ENCODE data around the gene SPATS2.

The SPATS2 gene

DNA sequence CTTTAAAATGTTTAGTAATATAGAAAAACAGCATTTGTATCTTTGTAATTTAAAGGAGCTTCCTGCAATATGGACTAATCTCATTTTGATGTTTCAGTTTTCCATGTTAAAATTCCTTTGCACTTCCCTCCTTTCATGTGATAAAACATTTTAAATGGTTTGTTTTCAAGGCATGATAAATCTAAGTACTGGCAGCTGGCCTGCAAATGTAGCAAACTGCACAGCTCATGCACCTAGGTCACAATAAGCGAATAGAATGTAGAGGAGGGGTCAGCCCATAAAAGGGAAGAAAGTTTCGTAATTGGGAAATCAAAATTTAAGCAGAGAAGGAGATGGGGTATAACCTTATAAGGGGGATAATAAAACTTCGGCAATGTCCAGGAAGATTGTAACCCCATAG lies 91.6 kb downstream of the SPATS2 start:
- H3K27me3 ChIP-seq (ENCODE audit: control insufficient read depth, insufficient read depth, low read length) = no peaks in the 10 kb centered on the region
- H3K4me1 ChIP-seq (ENCODE audit: control insufficient read depth, insufficient read depth, low read length) = no peaks in the 10 kb centered on the region
- no peak overlapping the region for H3K9ac ChIP-seq (ENCODE audit: low read depth, low read length)
- H3K9me3 ChIP-seq (ENCODE audit: control insufficient read depth, insufficient read depth, low read length) = no peaks in the 10 kb centered on the region
- no peaks in the 10 kb centered on the region for H3K36me3 ChIP-seq (ENCODE audit: control insufficient read depth, insufficient read depth, low read length)
- no peak overlapping the region for H3K4me3 ChIP-seq (ENCODE audit: low read depth, low read length)

DNA sequence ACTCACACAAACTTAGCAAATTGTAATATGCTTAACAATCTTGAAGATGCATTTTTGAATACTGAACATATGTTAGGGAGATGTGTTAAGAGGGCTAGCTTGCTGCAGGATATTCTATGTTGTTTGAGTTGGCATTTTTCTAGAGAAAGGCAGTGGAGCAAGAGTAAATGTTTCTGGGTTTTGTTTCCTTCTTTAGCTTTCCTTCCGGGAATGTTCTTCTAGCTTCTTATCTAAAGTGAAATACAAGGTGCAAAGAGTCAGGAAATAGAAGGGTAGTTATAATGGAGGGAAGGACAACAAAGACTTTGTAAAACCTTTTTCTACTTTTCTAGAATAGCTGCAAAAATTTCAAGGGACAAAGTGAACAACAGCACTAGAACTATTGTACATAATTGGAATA lies 94.0 kb downstream of the SPATS2 start:
- Histone ChIP-seq H3K36me3 (ENCODE audit: control insufficient read depth, insufficient read depth, low read length) (no peaks in the 10 kb centered on the region), H3K4me3 (ENCODE audit: low read depth, low read length) (no peak overlapping the region), H3K27me3 (ENCODE audit: control insufficient read depth, insufficient read depth, low read length) (no peaks in the 10 kb centered on the region), H3K9ac (ENCODE audit: low read depth, low read length) (no peak overlapping the region), H3K9me3 (ENCODE audit: control insufficient read depth, insufficient read depth, low read length) (no peaks in the 10 kb centered on the region), H3K4me1 (ENCODE audit: control insufficient read depth, insufficient read depth, low read length) (no peaks in the 10 kb centered on the region)

DNA sequence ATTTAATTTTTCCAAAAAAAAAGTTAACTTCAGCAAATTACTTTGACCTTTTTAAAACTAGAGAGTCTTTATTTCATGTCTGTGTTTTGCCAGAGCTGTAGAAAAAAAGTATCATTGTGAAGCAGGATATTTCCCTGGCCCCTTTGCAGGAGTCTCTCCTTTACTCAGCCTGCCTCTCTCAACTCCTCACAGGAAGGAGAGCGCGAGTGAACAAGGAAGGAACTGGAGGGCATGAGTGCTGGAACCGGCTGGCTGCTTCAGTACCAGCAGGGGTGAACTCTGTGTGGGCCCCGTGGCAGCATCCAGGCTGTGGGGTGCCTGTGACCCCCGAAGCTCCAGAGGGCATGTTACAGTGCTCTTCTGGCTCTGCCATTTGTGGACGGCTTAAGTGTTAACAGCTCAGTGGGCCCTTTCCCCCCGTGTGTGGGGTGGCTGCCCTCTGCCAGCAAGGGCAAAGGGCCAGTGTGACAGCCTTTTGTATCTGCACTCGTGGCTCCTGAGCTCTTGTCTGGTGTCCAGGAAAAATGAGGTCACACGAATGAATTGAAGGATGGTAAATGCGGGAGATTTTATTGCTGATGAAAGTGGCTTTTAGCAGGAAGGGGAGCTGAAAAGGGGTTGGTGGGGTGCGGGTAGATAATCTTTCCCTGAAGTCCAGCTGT lies 95.0 kb downstream of the SPATS2 start:
- Histone ChIP-seq H3K27me3 (ENCODE audit: control insufficient read depth, insufficient read depth, low read length) (no peaks in the 10 kb centered on the region), H3K36me3 (ENCODE audit: control insufficient read depth, insufficient read depth, low read length) (no peaks in the 10 kb centered on the region), H3K9me3 (ENCODE audit: control insufficient read depth, insufficient read depth, low read length) (no peaks in the 10 kb centered on the region), H3K9ac (ENCODE audit: low read depth, low read length) (no peak overlapping the region), H3K4me3 (ENCODE audit: low read depth, low read length) (no peak overlapping the region), H3K4me1 (ENCODE audit: control insufficient read depth, insufficient read depth, low read length) (no peaks in the 10 kb centered on the region)

DNA sequence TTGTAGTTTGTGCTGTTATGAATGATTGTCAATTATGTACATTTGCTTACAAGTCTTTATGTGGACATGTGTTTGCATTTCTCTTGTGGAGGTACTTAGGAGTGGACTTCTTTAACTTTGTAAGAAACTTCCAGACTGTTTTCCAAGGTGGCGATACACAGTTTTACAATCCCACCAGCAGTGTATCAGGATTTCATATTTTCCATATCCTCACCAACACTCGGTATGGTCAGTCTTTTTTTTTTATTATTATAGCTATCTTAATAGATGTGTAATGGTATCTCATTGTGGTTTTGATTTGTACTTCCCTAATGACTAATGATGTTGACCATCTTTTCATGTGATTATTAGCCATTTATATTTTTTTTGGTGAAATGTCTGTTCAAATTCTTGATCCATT lies 97.9 kb downstream of the SPATS2 start:
- H3K27me3 ChIP-seq (ENCODE audit: control insufficient read depth, insufficient read depth, low read length) = no peaks in the 10 kb centered on the region
- H3K9me3 ChIP-seq (ENCODE audit: control insufficient read depth, insufficient read depth, low read length) = no peaks in the 10 kb centered on the region
- no peaks in the 10 kb centered on the region for H3K36me3 ChIP-seq (ENCODE audit: control insufficient read depth, insufficient read depth, low read length)
- no peak overlapping the region for H3K4me3 ChIP-seq (ENCODE audit: low read depth, low read length)
- no peak overlapping the region for H3K9ac ChIP-seq (ENCODE audit: low read depth, low read length)
- no peaks in the 10 kb centered on the region for H3K4me1 ChIP-seq (ENCODE audit: control insufficient read depth, insufficient read depth, low read length)

DNA sequence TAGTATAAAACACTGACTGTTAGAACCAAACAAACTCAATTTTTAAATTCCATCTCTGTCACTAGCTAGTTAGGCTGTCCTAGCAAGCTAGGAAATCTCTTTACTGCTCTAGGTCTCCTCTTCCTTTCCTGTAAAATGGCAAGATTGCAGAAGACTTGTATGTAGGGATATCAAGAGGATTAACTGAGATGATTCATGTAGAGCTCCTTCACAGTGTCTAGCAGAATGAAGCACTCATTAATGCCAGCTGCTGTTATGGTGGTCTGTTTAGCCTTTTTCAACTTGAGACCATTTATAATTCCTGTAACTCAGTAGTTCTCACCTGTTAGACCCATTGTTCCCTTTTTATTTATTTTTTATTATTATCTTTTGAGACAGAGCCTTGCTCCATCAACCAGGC lies 103.7 kb downstream of the SPATS2 start:
- no peak overlapping the region for H3K4me3 ChIP-seq (ENCODE audit: low read depth, low read length)
- H3K27me3 ChIP-seq (ENCODE audit: control insufficient read depth, insufficient read depth, low read length) = no peaks in the 10 kb centered on the region
- H3K4me1 ChIP-seq (ENCODE audit: control insufficient read depth, insufficient read depth, low read length) = no peaks in the 10 kb centered on the region
- no peaks in the 10 kb centered on the region for H3K9me3 ChIP-seq (ENCODE audit: control insufficient read depth, insufficient read depth, low read length)
- H3K9ac ChIP-seq (ENCODE audit: low read depth, low read length) = no peak overlapping the region
- no peaks in the 10 kb centered on the region for H3K36me3 ChIP-seq (ENCODE audit: control insufficient read depth, insufficient read depth, low read length)

DNA sequence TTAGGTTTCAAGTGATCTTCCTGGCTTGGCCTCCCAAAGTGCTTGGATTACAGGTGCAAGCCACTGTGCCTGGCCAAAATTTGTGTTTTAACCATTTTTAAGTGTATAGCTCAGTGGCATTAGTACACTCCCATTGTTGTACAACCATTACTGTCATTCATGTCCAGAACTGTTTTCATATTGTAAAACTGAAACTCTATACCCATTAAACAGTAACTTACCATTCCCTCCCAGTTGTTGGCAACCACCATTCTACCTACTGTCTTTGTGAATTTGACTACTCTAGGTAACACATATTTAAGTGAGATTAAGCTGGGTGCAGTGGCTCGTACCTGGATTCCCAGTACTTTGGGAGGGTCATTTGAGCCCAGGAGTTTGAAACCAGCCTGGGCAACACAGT lies 104.3 kb downstream of the SPATS2 start:
- H3K9me3 ChIP-seq (ENCODE audit: control insufficient read depth, insufficient read depth, low read length) = no peaks in the 10 kb centered on the region
- no peak overlapping the region for H3K4me3 ChIP-seq (ENCODE audit: low read depth, low read length)
- H3K27me3 ChIP-seq (ENCODE audit: control insufficient read depth, insufficient read depth, low read length) = no peaks in the 10 kb centered on the region
- H3K4me1 ChIP-seq (ENCODE audit: control insufficient read depth, insufficient read depth, low read length) = no peaks in the 10 kb centered on the region
- H3K36me3 ChIP-seq (ENCODE audit: control insufficient read depth, insufficient read depth, low read length) = no peaks in the 10 kb centered on the region
- no peak overlapping the region for H3K9ac ChIP-seq (ENCODE audit: low read depth, low read length)

DNA sequence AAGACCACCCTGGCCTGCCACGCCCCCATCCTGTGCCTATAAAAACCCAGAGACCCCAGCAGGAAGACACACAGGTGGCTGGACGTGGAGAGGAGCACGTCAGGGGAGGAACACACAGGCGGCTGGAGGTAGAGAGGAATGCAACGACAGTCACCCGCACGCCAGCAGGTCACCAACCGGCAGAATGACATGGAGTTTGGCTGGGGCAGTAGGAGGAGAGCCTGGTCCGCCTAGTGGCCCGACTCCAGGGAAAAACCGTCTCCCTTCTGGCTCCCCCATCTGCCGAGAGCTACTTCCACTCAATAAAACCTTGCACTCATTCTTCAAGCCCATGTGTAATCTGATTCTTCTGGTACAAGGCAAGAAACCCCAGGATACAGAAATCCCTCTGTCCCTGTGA lies 108.8 kb downstream of the SPATS2 start:
- H3K9me3 ChIP-seq (ENCODE audit: control insufficient read depth, insufficient read depth, low read length) = no peaks in the 10 kb centered on the region
- H3K36me3 ChIP-seq (ENCODE audit: control insufficient read depth, insufficient read depth, low read length) = no peaks in the 10 kb centered on the region
- H3K9ac ChIP-seq (ENCODE audit: low read depth, low read length) = no peak overlapping the region
- no peak overlapping the region for H3K4me3 ChIP-seq (ENCODE audit: low read depth, low read length)
- no peaks in the 10 kb centered on the region for H3K27me3 ChIP-seq (ENCODE audit: control insufficient read depth, insufficient read depth, low read length)
- H3K4me1 ChIP-seq (ENCODE audit: control insufficient read depth, insufficient read depth, low read length) = no peaks in the 10 kb centered on the region

DNA sequence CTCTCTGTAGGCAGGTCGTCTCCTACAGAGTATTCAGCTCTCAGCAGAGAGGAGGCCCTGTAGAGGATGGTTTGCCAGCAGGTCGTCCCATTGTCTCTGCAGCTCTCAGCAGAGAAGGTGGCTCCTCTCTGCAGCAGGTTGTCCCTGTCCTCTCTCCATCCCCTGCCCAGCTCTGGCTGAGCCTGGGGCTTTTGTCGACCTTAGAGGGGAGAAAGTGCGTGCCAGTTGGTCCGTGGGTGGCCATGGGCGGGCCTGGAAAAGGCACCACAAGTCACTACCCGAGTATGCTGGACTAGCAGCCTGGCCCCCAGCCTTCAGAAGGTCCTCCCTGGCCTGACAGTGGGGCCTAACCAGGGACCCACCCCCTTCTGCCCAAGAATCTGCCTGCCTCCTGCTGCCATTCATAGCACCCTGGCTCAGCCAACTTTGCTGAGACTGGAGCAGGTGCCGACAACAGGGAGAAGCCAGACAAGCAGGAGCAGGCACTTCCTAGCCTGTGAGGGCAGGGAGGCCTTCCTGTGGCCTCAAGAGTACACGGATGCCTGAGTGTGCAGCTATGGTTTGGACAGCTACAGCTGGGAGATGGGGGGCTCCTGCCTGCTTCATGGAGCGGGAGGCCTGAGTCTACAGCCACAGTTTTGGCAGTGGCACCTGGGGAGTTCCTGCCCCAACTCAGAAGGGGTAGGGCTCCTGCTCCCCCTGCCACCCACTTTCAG lies 111.8 kb downstream of the SPATS2 start:
- no peak overlapping the region for H3K9ac ChIP-seq (ENCODE audit: low read depth, low read length)
- no peak overlapping the region for H3K4me3 ChIP-seq (ENCODE audit: low read depth, low read length)
- no peaks in the 10 kb centered on the region for H3K9me3 ChIP-seq (ENCODE audit: control insufficient read depth, insufficient read depth, low read length)
- peaks cover 15% of the 10 kb centered on the region for H3K4me1 ChIP-seq (ENCODE audit: control insufficient read depth, insufficient read depth, low read length)
- no peaks in the 10 kb centered on the region for H3K27me3 ChIP-seq (ENCODE audit: control insufficient read depth, insufficient read depth, low read length)
- no peaks in the 10 kb centered on the region for H3K36me3 ChIP-seq (ENCODE audit: control insufficient read depth, insufficient read depth, low read length)

DNA sequence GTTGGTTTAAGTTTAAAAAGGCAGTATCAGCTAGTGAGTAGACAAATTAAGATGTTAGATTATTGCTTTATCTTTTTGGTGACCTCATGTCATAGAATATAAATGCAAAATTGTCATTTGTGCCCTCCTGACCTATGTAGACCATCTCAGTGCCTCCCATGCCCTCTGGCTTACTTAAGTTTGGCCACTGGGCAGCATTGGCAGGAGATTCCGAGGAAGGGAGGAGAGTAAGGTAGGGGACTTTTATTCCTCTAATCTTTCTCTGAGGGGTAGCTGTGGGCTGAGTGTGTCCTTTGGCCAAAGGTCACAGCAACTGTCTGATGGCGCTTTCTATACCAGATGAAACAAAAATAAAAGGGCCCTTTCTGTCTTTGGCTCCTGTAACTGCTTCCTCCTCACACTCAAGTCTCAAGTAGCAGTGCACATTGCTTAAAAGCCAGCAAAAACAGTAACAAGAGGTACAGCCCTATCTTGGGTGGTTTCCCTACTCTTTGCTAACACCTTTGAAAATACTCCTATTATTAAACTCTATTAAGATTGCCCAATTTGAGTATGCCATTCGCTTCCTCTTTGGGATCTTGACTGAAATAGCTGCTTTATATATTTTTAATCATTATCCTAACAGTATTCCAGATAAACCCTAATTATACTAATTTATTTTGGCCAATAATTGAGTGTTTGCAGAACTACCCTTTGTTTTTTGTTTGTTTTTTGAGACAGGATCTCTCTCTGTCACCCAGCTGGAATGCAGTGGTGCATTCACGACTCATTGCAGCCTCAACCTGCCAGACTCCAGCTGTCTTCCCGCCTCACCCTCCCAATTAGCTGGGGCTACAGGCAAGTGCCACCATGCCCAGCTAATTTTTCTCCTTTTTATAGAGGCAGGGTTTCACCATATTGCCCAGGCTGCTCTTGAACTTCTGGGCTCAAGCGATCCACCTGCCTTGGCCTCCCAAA lies 115.1 kb downstream of the SPATS2 start:
- no peak overlapping the region for H3K4me3 ChIP-seq (ENCODE audit: low read depth, low read length)
- peaks cover 16% of the 10 kb centered on the region for H3K4me1 ChIP-seq (ENCODE audit: control insufficient read depth, insufficient read depth, low read length)
- no peaks in the 10 kb centered on the region for H3K36me3 ChIP-seq (ENCODE audit: control insufficient read depth, insufficient read depth, low read length)
- no peaks in the 10 kb centered on the region for H3K27me3 ChIP-seq (ENCODE audit: control insufficient read depth, insufficient read depth, low read length)
- H3K9ac ChIP-seq (ENCODE audit: low read depth, low read length) = peak overlapping the region; percentile 26
- no peaks in the 10 kb centered on the region for H3K9me3 ChIP-seq (ENCODE audit: control insufficient read depth, insufficient read depth, low read length)

DNA sequence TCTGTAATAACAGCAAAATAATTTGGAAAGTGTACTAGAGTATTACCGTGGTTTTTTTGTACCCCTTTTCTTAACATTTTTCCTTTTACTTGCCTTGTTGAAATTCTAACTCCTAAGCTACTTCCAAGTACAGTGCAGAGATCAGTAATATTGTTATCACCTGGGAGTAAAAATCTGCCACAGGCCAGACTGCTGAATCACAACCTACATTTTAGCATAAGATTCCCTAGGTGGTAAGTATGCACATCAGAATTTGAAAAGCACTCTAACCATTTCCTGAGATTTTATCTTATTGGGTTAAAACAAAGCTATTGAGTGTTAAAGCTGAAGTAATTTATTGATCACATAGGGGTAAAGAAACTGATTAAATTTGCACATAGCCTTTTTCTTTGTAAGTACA lies 116.4 kb downstream of the SPATS2 start:
- no peaks in the 10 kb centered on the region for H3K36me3 ChIP-seq (ENCODE audit: control insufficient read depth, insufficient read depth, low read length)
- H3K9me3 ChIP-seq (ENCODE audit: control insufficient read depth, insufficient read depth, low read length) = no peaks in the 10 kb centered on the region
- no peak overlapping the region for H3K9ac ChIP-seq (ENCODE audit: low read depth, low read length)
- H3K27me3 ChIP-seq (ENCODE audit: control insufficient read depth, insufficient read depth, low read length) = no peaks in the 10 kb centered on the region
- peaks cover 16% of the 10 kb centered on the region for H3K4me1 ChIP-seq (ENCODE audit: control insufficient read depth, insufficient read depth, low read length)
- no peak overlapping the region for H3K4me3 ChIP-seq (ENCODE audit: low read depth, low read length)

DNA sequence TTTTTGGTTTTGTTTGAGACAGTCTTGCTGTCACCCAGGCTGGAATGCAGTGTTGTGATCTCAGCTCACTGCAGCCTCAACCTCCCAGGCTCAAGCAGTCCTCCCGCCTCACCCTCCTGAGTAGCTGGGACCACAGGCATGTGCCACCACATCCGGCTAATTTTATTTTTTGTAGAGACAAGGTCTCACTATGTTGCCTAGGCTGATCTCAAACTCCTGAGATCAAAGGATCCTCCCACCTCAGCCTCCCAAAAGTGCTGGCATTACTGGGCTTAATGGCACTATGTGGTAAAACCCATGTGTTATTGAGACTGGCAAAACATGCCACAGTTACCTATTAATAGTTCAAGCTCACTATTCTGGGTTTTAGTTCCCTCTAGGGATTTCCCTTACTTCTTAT lies 120.3 kb downstream of the SPATS2 start:
- Histone ChIP-seq H3K4me1 (ENCODE audit: control insufficient read depth, insufficient read depth, low read length) (peaks cover 18% of the 10 kb centered on the region), H3K27me3 (ENCODE audit: control insufficient read depth, insufficient read depth, low read length) (no peaks in the 10 kb centered on the region), H3K36me3 (ENCODE audit: control insufficient read depth, insufficient read depth, low read length) (no peaks in the 10 kb centered on the region), H3K9me3 (ENCODE audit: control insufficient read depth, insufficient read depth, low read length) (no peaks in the 10 kb centered on the region), H3K4me3 (ENCODE audit: low read depth, low read length) (no peak overlapping the region), H3K9ac (ENCODE audit: low read depth, low read length) (no peak overlapping the region)
